ENCODE measurements around the gene WRAP53.

WRAP53 gene

GRCh38 chr17:7727886-7728285 lies 39.6 kb downstream of the WRAP53 start:
- no peak for TF ChIP-seq CTCF (IDR thresholded peaks at IDR 0.05; ENCODE audit: extremely low read depth, insufficient read depth, missing control alignments)
- DNase-seq (ENCODE audit: low spot score), result no peak
- in situ Hi-C loops (cut with MboI; ENCODE audit: low pct_unique_long_range_greater_than_20kb, low sequenced_read_pairs, unreplicated experiment), result no loop called here

DNA sequence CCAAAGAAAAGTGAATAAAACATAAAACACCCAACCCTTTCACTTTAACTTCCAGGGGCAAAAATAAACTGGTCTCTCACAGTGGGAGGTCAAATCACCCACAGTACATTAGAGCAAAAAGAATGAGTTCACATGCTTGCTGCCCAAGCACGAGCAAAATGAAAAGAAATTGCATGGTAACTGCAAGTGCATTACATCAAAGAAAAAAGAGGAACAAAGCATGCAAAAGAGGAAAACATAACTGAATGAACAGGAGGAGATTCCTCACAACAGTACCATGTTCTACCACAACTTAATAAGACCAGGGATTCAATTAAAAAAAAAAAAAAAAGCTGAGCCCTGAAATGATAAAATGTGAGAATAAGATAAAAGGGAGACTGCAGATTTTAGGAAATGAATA lies 41.5 kb downstream of the WRAP53 start:
- in situ Hi-C loops (cut with MboI; ENCODE audit: low pct_unique_long_range_greater_than_20kb, low sequenced_read_pairs, unreplicated experiment), result no loop called here
- DNase-seq (ENCODE audit: low spot score), result no peak
- TF ChIP-seq CTCF (IDR thresholded peaks at IDR 0.05; ENCODE audit: extremely low read depth, insufficient read depth, missing control alignments), result no peak

- TF ChIP-seq CTCF (IDR thresholded peaks at IDR 0.05; ENCODE audit: extremely low read depth, insufficient read depth, missing control alignments), result no peak
These were observed 44.8 kb downstream of the WRAP53 start for GRCh38 chr17:7732981-7733539.

DNA sequence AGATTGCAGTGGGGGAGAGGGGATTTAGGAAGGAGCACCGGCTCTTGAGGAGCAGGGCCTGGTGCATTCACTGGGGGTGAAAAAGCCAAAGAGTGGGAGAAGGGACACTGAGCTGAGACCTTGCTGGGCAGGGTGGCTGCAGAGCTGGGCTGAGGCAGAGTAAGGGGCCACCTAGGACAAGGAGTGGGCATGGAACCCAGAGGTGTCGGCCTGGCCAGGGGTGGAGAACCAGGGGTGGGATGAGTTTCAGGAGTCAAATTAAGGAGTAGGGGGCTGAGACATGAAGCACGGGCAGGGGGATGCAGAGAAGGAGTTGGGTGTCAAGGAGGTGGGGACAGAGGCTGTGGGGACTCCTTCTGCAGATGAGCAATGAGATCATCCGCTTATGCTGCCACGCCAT lies 49.3 kb downstream of the WRAP53 start:
- DNase-seq (ENCODE audit: low spot score), result no peak
- in situ Hi-C loops (cut with MboI; ENCODE audit: low pct_unique_long_range_greater_than_20kb, low sequenced_read_pairs, unreplicated experiment), result no loop called here
- TF ChIP-seq CTCF (IDR thresholded peaks at IDR 0.05; ENCODE audit: extremely low read depth, insufficient read depth, missing control alignments), result no peak

More at GRCh38 chr17:7732981-7733539, 44.8 kb downstream of the WRAP53 start:
- DNase-seq (ENCODE audit: low spot score), result no peak
- in situ Hi-C loops (cut with MboI; ENCODE audit: low pct_unique_long_range_greater_than_20kb, low sequenced_read_pairs, unreplicated experiment), result no loop called here

DNA sequence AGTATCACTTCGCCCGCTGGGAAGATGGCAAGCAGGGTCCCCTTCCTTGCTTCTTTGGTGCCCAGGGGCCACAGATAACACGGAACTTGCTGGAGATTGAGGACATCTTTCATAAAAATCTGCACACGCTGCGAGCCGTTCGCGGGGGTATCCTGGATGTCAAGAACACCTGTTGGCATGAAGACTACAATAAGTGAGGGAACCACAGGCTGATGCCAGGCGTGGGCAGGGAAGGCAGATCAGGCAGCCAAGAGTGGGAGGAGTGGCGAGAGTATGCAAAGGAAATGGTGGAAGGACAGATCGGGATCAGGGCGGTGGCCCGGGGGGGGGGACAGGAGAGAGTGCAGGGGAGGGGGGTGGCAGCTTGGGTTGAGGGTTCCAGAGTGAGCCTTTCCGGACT lies 51.5 kb downstream of the WRAP53 start:
- in situ Hi-C loops (cut with MboI; ENCODE audit: low pct_unique_long_range_greater_than_20kb, low sequenced_read_pairs, unreplicated experiment), result no loop called here
- DNase-seq (ENCODE audit: low spot score), result no peak
- no peak for TF ChIP-seq CTCF (IDR thresholded peaks at IDR 0.05; ENCODE audit: extremely low read depth, insufficient read depth, missing control alignments)

- in situ Hi-C loops (cut with MboI; ENCODE audit: low pct_unique_long_range_greater_than_20kb, low sequenced_read_pairs, unreplicated experiment), result no loop called here
- TF ChIP-seq CTCF (IDR thresholded peaks at IDR 0.05; ENCODE audit: extremely low read depth, insufficient read depth, missing control alignments), result no peak
- DNase-seq (ENCODE audit: low spot score), result no peak
These were observed 52.3 kb downstream of the WRAP53 start for GRCh38 chr17:7740481-7741001.

Measured in GM13977 (cell line).